Nephron (organoid): ENCODE results near the gene SPPL3.
A peak's percentile ranks its signal among the peaks of the same experiment; 100 is the strongest.
"Not testable (repeated sequence)": the region's sequence is repeated elsewhere in the genome, so short reads cannot be mapped to it uniquely, and the experiment has no call there.

Source experiments
- H3K27ac Mint-ChIP-seq, 3 experiments: 2 replicates each; pipeline ENCODE4 v1.8.0; 2020; ENCODE audit warnings: mixed read lengths in 3 of 3, mild to moderate bottlenecking in 2 of 3, moderate library complexity in 1 of 3
- H3K27me3 Mint-ChIP-seq: 2 replicates; pipeline ENCODE4 v1.8.0; 2021; ENCODE audit warnings: low read depth, mild to moderate bottlenecking, moderate library complexity, mixed read lengths
- H3K36me3 Mint-ChIP-seq: 2 replicates; pipeline ENCODE4 v1.8.0; 2020; ENCODE audit warnings: low read depth, mixed read lengths
- H3K4me1 Mint-ChIP-seq: 2 replicates; pipeline ENCODE4 v1.8.0; 2020; ENCODE audit warnings: mixed read lengths
- H3K4me3 Mint-ChIP-seq, 3 experiments: 2 replicates each; pipeline ENCODE4 v1.8.0; 2020; ENCODE audit warnings: mild to moderate bottlenecking in 3 of 3, mixed read lengths in 3 of 3, moderate library complexity in 2 of 3
- H3K9me3 Mint-ChIP-seq: 2 replicates; pipeline ENCODE4 v1.8.0; 2020; ENCODE audit warnings: mixed read lengths
- CTCF ChIP-seq, 3 experiments: fragments of 200-600 bp; sonication (generic); IDR thresholded peaks; one replicate each; pipeline ENCODE4 v1.5.0; 2021; ENCODE audit warnings: antibody characterized with exemption in 3 of 3; ENCODE audit not compliant: unreplicated experiment in 3 of 3

Gene SPPL3

GRCh38 chr12:120734210-120734609, 169.9 kb downstream of the SPPL3 start:
- Mint-ChIP-seq H3K27me3 (no peaks in the 10 kb centered on the region), H3K9me3 (no peaks in the 10 kb centered on the region), H3K27ac (no peak overlapping the region)

GRCh38 chr12:120733574-120733973, 170.6 kb downstream of the SPPL3 start:
- no peak overlapping the region for H3K4me3 Mint-ChIP-seq
- peaks cover 26% of the 10 kb centered on the region for H3K36me3 Mint-ChIP-seq
- H3K27me3 Mint-ChIP-seq = no peaks in the 10 kb centered on the region
- no peaks in the 10 kb centered on the region for H3K9me3 Mint-ChIP-seq
- no peaks in the 10 kb centered on the region for H3K4me1 Mint-ChIP-seq
- TF ChIP-seq CTCF (IDR thresholded peaks at IDR 0.05; ENCODE audit: unreplicated experiment in 3 of 3) = no peak
- H3K27ac Mint-ChIP-seq = no peak overlapping the region

More at GRCh38 chr12:120734210-120734609, 169.9 kb downstream of the SPPL3 start:
- peaks cover 26% of the 10 kb centered on the region for H3K36me3 Mint-ChIP-seq
- no peak overlapping the region for H3K4me3 Mint-ChIP-seq
- no peaks in the 10 kb centered on the region for H3K4me1 Mint-ChIP-seq
- no peak for TF ChIP-seq CTCF (IDR thresholded peaks at IDR 0.05; ENCODE audit: unreplicated experiment in 3 of 3)

DNA sequence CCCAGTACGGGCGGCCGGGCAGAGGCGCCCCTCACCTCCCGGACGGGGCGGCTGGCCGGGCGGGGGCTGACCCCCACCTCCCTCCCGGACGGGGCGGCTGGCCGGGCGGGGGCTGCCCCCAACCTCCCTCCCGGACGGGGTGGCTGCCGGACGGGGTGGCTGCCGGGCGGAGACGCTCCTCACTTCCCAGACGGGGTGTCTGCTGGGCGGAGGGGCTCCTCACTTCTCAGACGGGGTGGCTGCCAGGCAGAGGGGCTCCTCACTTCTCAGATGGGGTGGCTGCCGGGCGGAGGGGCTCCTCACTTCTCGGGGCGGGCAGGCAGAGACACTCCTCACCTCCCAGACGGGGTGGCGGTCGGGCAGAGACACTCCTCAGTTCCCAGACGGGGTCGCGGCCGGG, 172.0 kb downstream of the SPPL3 start:
- not testable (repeated sequence) for H3K4me3 Mint-ChIP-seq

DNA sequence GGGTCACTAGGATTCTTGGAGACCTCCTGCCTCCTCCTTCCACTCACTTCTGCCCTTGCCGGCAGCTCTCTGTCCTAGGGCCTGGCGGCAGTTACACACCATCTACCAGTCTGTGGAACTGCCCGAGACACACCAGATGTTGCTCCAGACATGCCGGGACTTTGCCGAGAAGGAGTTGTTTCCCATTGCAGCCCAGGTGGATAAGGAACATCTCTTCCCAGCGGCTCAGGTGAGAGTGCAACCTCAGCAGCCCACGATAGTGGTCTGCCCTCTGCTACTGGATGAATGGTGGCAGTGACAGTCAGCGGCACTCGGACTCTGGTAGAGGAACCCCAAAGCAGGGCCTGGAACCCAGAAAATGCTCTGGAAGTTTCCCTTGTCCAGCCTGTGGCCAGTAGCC, 177.2 kb downstream of the SPPL3 start:
- Mint-ChIP-seq H3K9me3 (no peaks in the 10 kb centered on the region), H3K27ac (no peak overlapping the region), H3K4me1 (peaks cover 16% of the 10 kb centered on the region), H3K36me3 (peaks cover 41% of the 10 kb centered on the region), H3K4me3 (peak overlapping the region; percentile 91 to 96 (median 93)), H3K27me3 (peaks cover 5% of the 10 kb centered on the region)
- no peak for TF ChIP-seq CTCF (IDR thresholded peaks at IDR 0.05; ENCODE audit: unreplicated experiment in 3 of 3)

More for the DNA sequence above, 172.0 kb downstream of the SPPL3 start:
- not testable (repeated sequence) for H3K9me3 Mint-ChIP-seq, H3K27me3 Mint-ChIP-seq, H3K27ac Mint-ChIP-seq, H3K4me1 Mint-ChIP-seq
- peaks cover 30% of the 10 kb centered on the region for H3K36me3 Mint-ChIP-seq

- H3K36me3 Mint-ChIP-seq = peaks cover 44% of the 10 kb centered on the region
- peaks cover 5% of the 10 kb centered on the region for H3K27me3 Mint-ChIP-seq
- peak overlapping the region; percentile 55 to 84 (median 63) for H3K27ac Mint-ChIP-seq
- TF ChIP-seq CTCF (IDR thresholded peaks at IDR 0.05; ENCODE audit: unreplicated experiment in 3 of 3) = no peak
- peaks cover 16% of the 10 kb centered on the region for H3K4me1 Mint-ChIP-seq
- H3K9me3 Mint-ChIP-seq = no peaks in the 10 kb centered on the region
- H3K4me3 Mint-ChIP-seq = peak overlapping the region; percentile 91 to 96 (median 93)
These were observed 177.7 kb downstream of the SPPL3 start for GRCh38 chr12:120726510-120726793.

- Mint-ChIP-seq H3K36me3 (peaks cover 48% of the 10 kb centered on the region), H3K4me1 (peaks cover 16% of the 10 kb centered on the region), H3K9me3 (no peaks in the 10 kb centered on the region), H3K27me3 (peaks cover 5% of the 10 kb centered on the region), H3K27ac (peak within 1 kb of the TSS; percentile 55 to 84 (median 63)), H3K4me3 (peak within 1 kb of the TSS; percentile 91 to 96 (median 93))
- TF ChIP-seq CTCF (IDR thresholded peaks at IDR 0.05; ENCODE audit: unreplicated experiment in 3 of 3) = no peak
These were observed 178.3 kb downstream of the SPPL3 start, which contains the start of gene ACADS for GRCh38 chr12:120725659-120726509. ACADS (plus strand) TSS chr12:120725826; CDS start chr12:120725886, 60 bp downstream.
